Measurements from ENCODE around the gene ITGA7. TPM values are rescaled to one million over a fixed set of nuclear protein-coding genes. Genes with fewer than 3 reads are reported as not detected.

Gene ITGA7
- total RNA-seq, 4 donors from 2014 or later = 6.8 to 167 (median 29.4) TPM

GRCh38 chr12:55724226-55724939 is 16.7 kb upstream of the ITGA7 start:
- intact Hi-C loops (cut with DNase I; ENCODE audit: low total_unique reads) = no loop called here
- H3K27ac ChIP-seq = no peak overlapping the region
- H3K36me3 ChIP-seq = no peaks in the 10 kb centered on the region
- no peak overlapping the region for H3K4me3 ChIP-seq
- TF ChIP-seq POLR2A (IDR thresholded peaks at IDR 0.05) = no peak
- peak in 3 of 4 experiments; percentile 46 to 53 (median 48) for TF ChIP-seq CTCF (IDR thresholded peaks at IDR 0.05)
- peaks cover 2 to 28% of the 10 kb centered on the region in 2 donors for H3K4me1 ChIP-seq
- DNase-seq = no peak
- H3K9me3 ChIP-seq = no peaks in the 10 kb centered on the region
- H3K27me3 ChIP-seq = no peaks in the 10 kb centered on the region

- peak overlapping the region in 1 of 2 donors; percentile 26 for H3K27ac ChIP-seq
These were observed 16.0 kb upstream of the ITGA7 start for GRCh38 chr12:55723516-55724225.

GRCh38 chr12:55722948-55723347 is 15.2 kb upstream of the ITGA7 start:
- DNase-seq = no peak
- intact Hi-C loops (cut with DNase I; ENCODE audit: low total_unique reads) = no loop called here
- H3K27me3 ChIP-seq = no peaks in the 10 kb centered on the region

More at GRCh38 chr12:55723516-55724225, 16.0 kb upstream of the ITGA7 start:
- Histone ChIP-seq H3K27me3 (no peaks in the 10 kb centered on the region), H3K4me1 (peaks cover 2 to 35% of the 10 kb centered on the region in 2 donors), H3K4me3 (no peak overlapping the region), H3K9me3 (no peaks in the 10 kb centered on the region), H3K36me3 (no peaks in the 10 kb centered on the region)
- TF ChIP-seq POLR2A (IDR thresholded peaks at IDR 0.05) = no peak
- intact Hi-C loops (cut with DNase I; ENCODE audit: low total_unique reads) = no loop called here
- DNase-seq = no peak

GRCh38 chr12:55721601-55722213 is 14.0 kb upstream of the ITGA7 start:
- TF ChIP-seq POLR2A (IDR thresholded peaks at IDR 0.05) (no peak), CTCF (IDR thresholded peaks at IDR 0.05) (no peak)
- H3K27me3 ChIP-seq = no peaks in the 10 kb centered on the region
- H3K4me1 ChIP-seq = peaks cover 5 to 36% of the 10 kb centered on the region in 2 donors
- peak overlapping the region; percentile 93 to 95 for H3K27ac ChIP-seq
- H3K36me3 ChIP-seq = no peaks in the 10 kb centered on the region
- no peaks in the 10 kb centered on the region for H3K9me3 ChIP-seq
- intact Hi-C loops (cut with DNase I; ENCODE audit: low total_unique reads) = no loop called here
- H3K4me3 ChIP-seq = no peak overlapping the region
- no peak for DNase-seq

More at GRCh38 chr12:55722948-55723347, 15.2 kb upstream of the ITGA7 start:
- H3K4me3 ChIP-seq = no peak overlapping the region
- peaks cover 2 to 37% of the 10 kb centered on the region in 2 donors for H3K4me1 ChIP-seq
- peak overlapping the region in 1 of 2 donors; percentile 26 for H3K27ac ChIP-seq
- no peaks in the 10 kb centered on the region for H3K9me3 ChIP-seq
- TF ChIP-seq CTCF (IDR thresholded peaks at IDR 0.05) (no peak), POLR2A (IDR thresholded peaks at IDR 0.05) (no peak)
- no peaks in the 10 kb centered on the region for H3K36me3 ChIP-seq

- no peak for TF ChIP-seq POLR2A (IDR thresholded peaks at IDR 0.05)
- TF ChIP-seq CTCF (IDR thresholded peaks at IDR 0.05) = peak; percentile 46 to 59 (median 51)
- Histone ChIP-seq H3K9me3 (no peaks in the 10 kb centered on the region), H3K4me1 (peaks cover 5 to 33% of the 10 kb centered on the region in 2 donors), H3K27me3 (no peaks in the 10 kb centered on the region), H3K4me3 (no peak overlapping the region), H3K27ac (peak overlapping the region; percentile 93 to 95), H3K36me3 (no peaks in the 10 kb centered on the region)
- DNase-seq = peak; percentile 63
- intact Hi-C loops (cut with DNase I; ENCODE audit: low total_unique reads) = no loop called here
These were observed 13.3 kb upstream of the ITGA7 start for GRCh38 chr12:55720894-55721444.
